ENCODE measurements around the gene NTN5.
"Not testable (repeated sequence)": the region's sequence is repeated elsewhere in the genome, so short reads cannot be mapped to it uniquely, and the experiment has no call there.

NTN5 gene

GRCh38 chr19:48664476-48664875, 8.3 kb downstream of the NTN5 start:
- FAIRE-seq (no peak), DNase-seq (ENCODE audit: insufficient read length, low spot score) (no peak)
- TF ChIP-seq, protein P1, sequence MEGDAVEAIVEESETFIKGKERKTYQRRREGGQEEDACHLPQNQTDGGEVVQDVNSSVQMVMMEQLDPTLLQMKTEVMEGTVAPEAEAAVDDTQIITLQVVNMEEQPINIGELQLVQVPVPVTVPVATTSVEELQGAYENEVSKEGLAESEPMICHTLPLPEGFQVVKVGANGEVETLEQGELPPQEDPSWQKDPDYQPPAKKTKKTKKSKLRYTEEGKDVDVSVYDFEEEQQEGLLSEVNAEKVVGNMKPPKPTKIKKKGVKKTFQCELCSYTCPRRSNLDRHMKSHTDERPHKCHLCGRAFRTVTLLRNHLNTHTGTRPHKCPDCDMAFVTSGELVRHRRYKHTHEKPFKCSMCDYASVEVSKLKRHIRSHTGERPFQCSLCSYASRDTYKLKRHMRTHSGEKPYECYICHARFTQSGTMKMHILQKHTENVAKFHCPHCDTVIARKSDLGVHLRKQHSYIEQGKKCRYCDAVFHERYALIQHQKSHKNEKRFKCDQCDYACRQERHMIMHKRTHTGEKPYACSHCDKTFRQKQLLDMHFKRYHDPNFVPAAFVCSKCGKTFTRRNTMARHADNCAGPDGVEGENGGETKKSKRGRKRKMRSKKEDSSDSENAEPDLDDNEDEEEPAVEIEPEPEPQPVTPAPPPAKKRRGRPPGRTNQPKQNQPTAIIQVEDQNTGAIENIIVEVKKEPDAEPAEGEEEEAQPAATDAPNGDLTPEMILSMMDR (IDR thresholded peaks at IDR 0.05; ENCODE audit: insufficient read depth, missing control alignments) = no peak

- FAIRE-seq (no peak), DNase-seq (ENCODE audit: insufficient read length, low spot score) (no peak)
- TF ChIP-seq, protein P1 (IDR thresholded peaks at IDR 0.05; ENCODE audit: insufficient read depth, missing control alignments) = no peak
These were observed 9.2 kb downstream of the NTN5 start for GRCh38 chr19:48663667-48664066.

GRCh38 chr19:48661711-48662090, 11.1 kb downstream of the NTN5 start:
- TF ChIP-seq, protein P1 (IDR thresholded peaks at IDR 0.05; ENCODE audit: insufficient read depth, missing control alignments) = no peak
- no peak for FAIRE-seq
- no peak for DNase-seq (ENCODE audit: insufficient read length, low spot score)

GRCh38 chr19:48660852-48661710, 11.7 kb downstream of the NTN5 start:
- TF ChIP-seq, protein P1 (IDR thresholded peaks at IDR 0.05; ENCODE audit: insufficient read depth, missing control alignments) = no peak
- FAIRE-seq = no peak

DNA sequence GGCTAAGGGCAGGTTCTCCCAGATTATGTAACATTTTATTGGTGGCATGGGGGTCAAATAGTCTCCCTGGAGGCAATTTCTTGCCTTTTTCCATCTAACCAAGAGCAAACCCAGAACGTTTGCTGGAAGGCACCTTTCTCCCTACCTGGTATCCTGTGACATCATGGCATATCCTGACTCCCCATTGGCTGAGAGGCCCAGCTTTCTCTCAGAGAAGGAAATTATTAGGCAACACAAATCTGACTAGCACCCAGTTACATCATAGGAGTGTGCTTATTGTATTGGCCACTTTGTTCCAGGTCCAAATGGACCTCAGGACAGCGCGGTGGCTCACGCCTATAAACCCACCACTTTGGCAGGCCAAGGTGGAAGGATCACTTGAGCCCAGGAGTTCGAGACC, 13.0 kb downstream of the NTN5 start:
- DNase-seq (ENCODE audit: insufficient read length, low spot score) (no peak), FAIRE-seq (no peak)
- TF ChIP-seq, protein P1 (IDR thresholded peaks at IDR 0.05; ENCODE audit: insufficient read depth, missing control alignments) = no peak

More at GRCh38 chr19:48660852-48661710, 11.7 kb downstream of the NTN5 start:
- no peak for DNase-seq (ENCODE audit: insufficient read length, low spot score)

DNA sequence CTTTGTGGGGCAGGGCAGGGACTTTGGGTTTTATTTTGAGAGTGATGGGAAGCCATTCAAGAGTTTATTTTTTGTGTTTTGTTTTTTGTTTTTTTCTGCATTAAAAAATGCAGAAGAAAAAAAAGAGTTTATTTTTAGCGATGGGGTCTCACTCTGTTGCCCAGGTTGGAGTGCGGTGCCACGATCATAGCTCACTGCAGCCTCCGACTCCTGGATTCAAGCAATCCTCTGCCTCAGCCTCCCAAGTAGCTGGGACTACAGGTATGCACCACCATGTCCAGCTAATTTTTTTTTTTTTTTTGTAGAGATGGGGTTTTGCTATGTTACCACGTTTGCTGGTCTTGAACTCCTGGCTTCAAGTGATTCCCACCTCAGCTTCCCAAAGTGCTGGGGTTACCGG, 14.3 kb downstream of the NTN5 start:
- TF ChIP-seq, protein P1 (IDR thresholded peaks at IDR 0.05; ENCODE audit: insufficient read depth, missing control alignments) = no peak
- DNase-seq (ENCODE audit: insufficient read length, low spot score) (no peak), FAIRE-seq (no peak)

DNA sequence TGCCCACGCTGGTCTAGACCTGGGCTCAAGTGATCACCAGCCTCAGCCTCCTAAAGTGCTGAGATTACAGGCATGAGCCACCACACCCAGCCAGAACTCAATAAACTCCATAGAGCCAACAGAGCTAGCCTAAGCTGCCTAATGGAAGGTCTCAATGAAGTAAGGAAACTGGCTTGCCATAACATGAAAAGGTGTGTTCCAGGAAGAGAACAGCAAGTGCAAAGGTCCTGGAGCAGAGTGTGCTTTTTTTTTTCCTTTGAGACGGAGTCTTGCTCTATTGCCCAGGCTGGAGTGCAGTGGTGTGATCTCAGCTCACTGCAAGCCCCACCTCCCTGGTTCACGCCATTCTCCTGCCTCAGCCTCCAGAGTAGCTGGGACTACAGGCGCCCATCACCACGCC, 15.0 kb downstream of the NTN5 start:
- not testable (repeated sequence) for FAIRE-seq; DNase-seq (ENCODE audit: insufficient read length, low spot score)
